MCF 10A (cell line): ENCODE measurements around the gene CHRM2. TPM values are rescaled to one million over a fixed set of nuclear protein-coding genes. Genes with fewer than 3 reads are reported as not detected.

Experiments
- BruUV-seq: library from RNA; stranded (reverse); fragments of 400-500 nt; replicated peaks from 2 replicates; lab custom pipeline; 2021; lab: Mats Ljungman, UMichigan
- CTCF ChIA-PET: fragments of 300-600 bp; sonication (Branson Sonifier 250); formaldehyde crosslinking; extraction: SDS; loops from one replicate; lab custom pipeline; 2021; ENCODE audit warnings: antibody characterized with exemption, inconsistent platforms; lab: Yijun Ruan, JAX
- POLR2A ChIA-PET: fragments of 300-600, 350-650 bp; sonication (Branson Sonifier 250); formaldehyde crosslinking; extraction: SDS; loops from one replicate; lab custom pipeline; 2020; ENCODE audit warnings: antibody characterized with exemption, inconsistent platforms; lab: Yijun Ruan, JAX
- DNase-seq: peaks from one replicate; pipeline ENCODE4 v3.0.0-alpha.2; 2018; ENCODE audit not compliant: unreplicated experiment
- H3K27ac Mint-ChIP-seq: one replicate; pipeline ENCODE4 v1.8.0; 2022; ENCODE audit warnings: mild to moderate bottlenecking, low read depth, mixed read lengths; ENCODE audit not compliant: unreplicated experiment
- H3K27me3 Mint-ChIP-seq: one replicate; pipeline ENCODE4 v1.8.0; 2022; ENCODE audit warnings: mixed read lengths; ENCODE audit not compliant: insufficient read depth, unreplicated experiment
- H3K36me3 Mint-ChIP-seq: one replicate; pipeline ENCODE4 v1.8.0; 2022; ENCODE audit warnings: mild to moderate bottlenecking, moderate library complexity, mixed read lengths; ENCODE audit not compliant: insufficient read depth, unreplicated experiment
- H3K4me1 Mint-ChIP-seq: one replicate; pipeline ENCODE4 v1.8.0; 2022; ENCODE audit warnings: mixed read lengths; ENCODE audit not compliant: insufficient read depth, unreplicated experiment
- H3K4me3 Mint-ChIP-seq: one replicate; pipeline ENCODE4 v1.8.0; 2022; ENCODE audit warnings: mild to moderate bottlenecking, moderate library complexity, mixed read lengths; ENCODE audit not compliant: unreplicated experiment
- H3K9me3 Mint-ChIP-seq: one replicate; pipeline ENCODE4 v1.8.0; 2022; ENCODE audit warnings: mixed read lengths; ENCODE audit not compliant: unreplicated experiment
- intact Hi-C: fragments of 100-400 bp; cut with micrococcal nuclease; formaldehyde crosslinking; loops from 2 replicates; pipeline ENCODE4 v1.14.1; 2022
- total RNA-seq: library from RNA; stranded (reverse); gene quantifications from 2 replicates; pipeline ENCODE4 v1.2.3, GENCODE V29; 2022
- TF ChIP-seq, protein P1 (sequence below): fragments of 200-600 bp; IDR thresholded peaks from one replicate; pipeline ENCODE4 v1.8.0; 2022; ENCODE audit warnings: antibody characterized with exemption, mild to moderate bottlenecking; ENCODE audit not compliant: unreplicated experiment

The CHRM2 gene
- total RNA-seq, 1 experiment from 2014 or later: not detected

DNA sequence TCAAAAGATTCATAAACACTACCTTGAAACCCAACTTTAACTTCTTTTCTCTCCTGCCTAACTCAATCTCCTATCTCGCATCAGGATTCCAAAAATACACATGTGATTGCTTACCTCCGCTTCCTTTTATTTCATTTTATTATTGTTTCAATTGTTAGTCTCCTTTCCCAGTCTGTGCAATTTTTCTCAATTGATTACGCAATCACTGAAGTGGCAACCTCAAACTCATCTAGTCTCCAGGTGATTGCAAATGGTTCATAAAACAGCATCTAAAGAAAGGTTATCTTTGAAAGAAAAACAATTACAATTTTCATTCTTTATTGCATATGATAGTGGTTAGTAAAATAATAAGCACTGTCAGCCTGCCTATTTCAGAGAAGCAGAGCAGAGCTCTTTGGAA lies 45.6 kb downstream of the CHRM2 start:
- no peak overlapping the region for H3K27ac Mint-ChIP-seq
- CTCF ChIA-PET: interaction anchor here (0.6 kb wide), 1 partner anchor 61 kb away, joined by 3 read pairs; no protein-coding TSS in a partner anchor
- no peaks in the 10 kb centered on the region for H3K9me3 Mint-ChIP-seq
- no peak for DNase-seq
- H3K4me3 Mint-ChIP-seq: no peak overlapping the region
- H3K4me1 Mint-ChIP-seq: no peaks in the 10 kb centered on the region
- POLR2A ChIA-PET: no interaction called here
- no TSS peak for BruUV-seq
- intact Hi-C loops: no loop called here
- H3K36me3 Mint-ChIP-seq: no peaks in the 10 kb centered on the region
- TF ChIP-seq, protein P1, sequence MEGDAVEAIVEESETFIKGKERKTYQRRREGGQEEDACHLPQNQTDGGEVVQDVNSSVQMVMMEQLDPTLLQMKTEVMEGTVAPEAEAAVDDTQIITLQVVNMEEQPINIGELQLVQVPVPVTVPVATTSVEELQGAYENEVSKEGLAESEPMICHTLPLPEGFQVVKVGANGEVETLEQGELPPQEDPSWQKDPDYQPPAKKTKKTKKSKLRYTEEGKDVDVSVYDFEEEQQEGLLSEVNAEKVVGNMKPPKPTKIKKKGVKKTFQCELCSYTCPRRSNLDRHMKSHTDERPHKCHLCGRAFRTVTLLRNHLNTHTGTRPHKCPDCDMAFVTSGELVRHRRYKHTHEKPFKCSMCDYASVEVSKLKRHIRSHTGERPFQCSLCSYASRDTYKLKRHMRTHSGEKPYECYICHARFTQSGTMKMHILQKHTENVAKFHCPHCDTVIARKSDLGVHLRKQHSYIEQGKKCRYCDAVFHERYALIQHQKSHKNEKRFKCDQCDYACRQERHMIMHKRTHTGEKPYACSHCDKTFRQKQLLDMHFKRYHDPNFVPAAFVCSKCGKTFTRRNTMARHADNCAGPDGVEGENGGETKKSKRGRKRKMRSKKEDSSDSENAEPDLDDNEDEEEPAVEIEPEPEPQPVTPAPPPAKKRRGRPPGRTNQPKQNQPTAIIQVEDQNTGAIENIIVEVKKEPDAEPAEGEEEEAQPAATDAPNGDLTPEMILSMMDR: no peak
- H3K27me3 Mint-ChIP-seq: peaks cover 55% of the 10 kb centered on the region

GRCh38 chr7:136919820-136920219 lies 51.4 kb downstream of the CHRM2 start:
- Mint-ChIP-seq H3K27ac (no peak overlapping the region), H3K4me3 (no peak overlapping the region), H3K27me3 (peaks cover 30% of the 10 kb centered on the region), H3K4me1 (no peaks in the 10 kb centered on the region), H3K36me3 (no peaks in the 10 kb centered on the region), H3K9me3 (no peaks in the 10 kb centered on the region)
- TF ChIP-seq, protein P1: no peak
- no TSS peak for BruUV-seq
- CTCF ChIA-PET: interaction anchor here (0.6 to 1.2 kb wide), 2 partner anchors 10 to 686 kb away, joined by 3 read pairs; no protein-coding TSS in a partner anchor
- intact Hi-C loops: no loop called here
- no peak for DNase-seq
- POLR2A ChIA-PET: no interaction called here

- TF ChIP-seq, protein P1: no peak
- peaks cover 11% of the 10 kb centered on the region for H3K27me3 Mint-ChIP-seq
- ChIA-PET CTCF (interaction anchor here (0.6 kb wide), 1 partner anchor 347 kb away, joined by 3 read pairs; no protein-coding TSS in a partner anchor), POLR2A (no interaction called here)
- intact Hi-C loops: no loop called here
- DNase-seq: no peak
- BruUV-seq: no TSS peak
- H3K4me3 Mint-ChIP-seq: no peak overlapping the region
- no peaks in the 10 kb centered on the region for H3K9me3 Mint-ChIP-seq
- no peaks in the 10 kb centered on the region for H3K4me1 Mint-ChIP-seq
- H3K36me3 Mint-ChIP-seq: no peaks in the 10 kb centered on the region
- H3K27ac Mint-ChIP-seq: no peak overlapping the region
Observed at GRCh38 chr7:136923111-136923667, 54.7 kb downstream of the CHRM2 start.

DNA sequence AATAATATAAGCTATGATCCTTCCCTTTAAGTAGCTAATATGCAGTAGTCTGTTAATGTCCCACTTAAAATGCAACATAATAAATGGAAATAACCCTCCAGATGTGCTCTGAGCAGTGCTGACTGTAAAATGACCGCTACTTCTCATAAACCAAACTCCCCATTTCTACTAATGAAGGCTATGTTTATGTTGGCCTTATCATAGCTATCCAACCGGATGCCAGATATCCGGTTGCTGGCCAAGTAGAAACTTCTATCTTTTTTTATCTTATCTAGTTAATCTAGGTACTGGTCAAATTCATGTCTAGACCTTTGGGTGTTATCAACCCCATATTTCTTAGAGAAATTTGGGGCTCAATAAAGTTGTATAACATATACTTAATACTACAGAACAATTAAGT lies 56.6 kb downstream of the CHRM2 start:
- H3K36me3 Mint-ChIP-seq: no peaks in the 10 kb centered on the region
- H3K4me1 Mint-ChIP-seq: no peaks in the 10 kb centered on the region
- CTCF ChIA-PET: interaction anchor here (0.6 kb wide), 4 partner anchors 18 to 483 kb away, joined by 3 to 4 read pairs (median 3); no protein-coding TSS in a partner anchor
- no peaks in the 10 kb centered on the region for H3K27me3 Mint-ChIP-seq
- no peak overlapping the region for H3K4me3 Mint-ChIP-seq
- no TSS peak for BruUV-seq
- TF ChIP-seq, protein P1: no peak
- POLR2A ChIA-PET: no interaction called here
- H3K27ac Mint-ChIP-seq: no peak overlapping the region
- H3K9me3 Mint-ChIP-seq: no peaks in the 10 kb centered on the region
- no peak for DNase-seq
- intact Hi-C loops: no loop called here
